Measurements from ENCODE around the gene DCP1A.

- TF ChIP-seq CTCF (IDR thresholded peaks at IDR 0.05) = no peak
- TF ChIP-seq EP300 (IDR thresholded peaks at IDR 0.05) = no peak
Measured at GRCh38 chr3:53377794-53378193, 30.5 kb upstream of the DCP1A start.

All from ovary (tissue), 3 donors.